GM18505 (cell line): ENCODE results near the gene SCYGR1.
"Not testable (repeated sequence)": the region's sequence is repeated elsewhere in the genome, so short reads cannot be mapped to it uniquely, and the experiment has no call there.

Source experiments
- ATAC-seq: cut with Tn5 transposase; IDR thresholded peaks from one replicate; pipeline ENCODE4 v1.9.1; 2021; ENCODE audit not compliant: unreplicated experiment
- POLR2A ChIP-seq: IDR thresholded peaks from 4 replicates; pipeline ENCODE4 v1.6.1; 2011; ENCODE audit warnings: borderline replicate concordance; ENCODE audit not compliant: insufficient read depth, insufficient read length; ENCODE audit errors: extremely low read depth

Gene SCYGR1

GRCh38 chr2:227394401-227394800, 6.7 kb upstream of the SCYGR1 start:
- no peak for ATAC-seq
- TF ChIP-seq POLR2A: no peak

- ATAC-seq: no peak
- no peak for TF ChIP-seq POLR2A
Observed at GRCh38 chr2:227390468-227391256, 2.9 kb upstream of the SCYGR1 start.

GRCh38 chr2:227389661-227390060, 1.9 kb upstream of the SCYGR1 start:
- no peak for TF ChIP-seq POLR2A
- no peak for ATAC-seq

GRCh38 chr2:227389231-227389630, 1.5 kb upstream of the SCYGR1 start:
- TF ChIP-seq POLR2A: no peak
- ATAC-seq: no peak

GRCh38 chr2:227388537-227389011, 825 bp upstream of the SCYGR1 start:
- ATAC-seq: no peak
- TF ChIP-seq POLR2A: no peak

GRCh38 chr2:227386630-227387029, 1.1 kb downstream of the SCYGR1 start:
- no peak for TF ChIP-seq POLR2A
- no peak for ATAC-seq

GRCh38 chr2:227383686-227384085, 4.1 kb downstream of the SCYGR1 start:
- TF ChIP-seq POLR2A: no peak
- no peak for ATAC-seq

GRCh38 chr2:227382241-227382835, 5.4 kb downstream of the SCYGR1 start:
- not testable (repeated sequence) for ATAC-seq

GRCh38 chr2:227379095-227379494, 8.7 kb downstream of the SCYGR1 start, which contains the start of gene TM4SF20:
TM4SF20 (minus strand) TSS chr2:227379306; CDS start chr2:227379268, 38 bp downstream.
- ATAC-seq: no peak

GRCh38 chr2:227378371-227378782, 9.4 kb downstream of the SCYGR1 start:
- no peak for TF ChIP-seq POLR2A
- ATAC-seq: no peak

More at GRCh38 chr2:227379095-227379494, 8.7 kb downstream of the SCYGR1 start, which contains the start of gene TM4SF20:
- TF ChIP-seq POLR2A: no peak

- no peak for ATAC-seq
- TF ChIP-seq POLR2A: no peak
Observed at GRCh38 chr2:227377467-227378351, 10.0 kb downstream of the SCYGR1 start.

- TF ChIP-seq POLR2A: no peak
- no peak for ATAC-seq
Observed at GRCh38 chr2:227376656-227377396, 10.9 kb downstream of the SCYGR1 start.

- no peak for TF ChIP-seq POLR2A
- no peak for ATAC-seq
Observed at GRCh38 chr2:227374158-227374557, 13.6 kb downstream of the SCYGR1 start.
